ENCODE data around the gene JPH2.

DNA sequence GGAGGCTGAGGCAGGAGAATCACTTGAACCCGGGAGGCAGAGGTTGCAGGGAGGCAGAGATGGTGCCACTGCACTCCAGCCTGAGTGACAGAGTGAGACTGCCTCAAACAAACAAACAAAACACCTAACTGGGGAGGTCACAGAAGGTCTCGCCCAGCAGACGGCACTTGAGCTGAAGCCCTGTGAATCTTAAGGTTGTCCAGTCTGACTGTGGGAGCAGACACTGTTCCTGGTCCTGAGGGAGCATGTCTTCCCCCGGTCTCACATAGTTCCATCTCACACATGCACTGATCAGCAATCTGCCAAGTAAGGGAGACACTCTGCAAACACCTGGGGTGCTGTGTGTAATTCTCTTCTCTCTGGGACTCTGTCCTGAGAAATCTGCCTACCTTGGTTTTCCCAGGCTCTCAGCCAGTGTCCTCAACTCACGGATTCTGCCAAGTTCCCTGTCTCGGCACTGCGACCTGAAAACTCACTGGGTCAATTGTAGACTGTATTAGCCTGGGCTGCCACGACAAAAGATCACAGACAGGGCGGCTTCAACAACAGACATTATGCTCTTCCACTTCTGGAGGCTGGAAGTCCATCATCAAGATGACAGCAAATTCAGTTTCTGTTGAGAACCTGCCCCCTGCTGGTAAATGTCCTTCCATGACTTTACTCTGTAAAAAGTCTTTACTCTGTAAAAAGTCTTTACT, 94.3 kb downstream of the JPH2 start:
- TF ChIP-seq YY1 (IDR thresholded peaks at IDR 0.05; ENCODE audit: insufficient read depth, insufficient read length), result no peak
- no peak for TF ChIP-seq SUZ12 (IDR thresholded peaks at IDR 0.05; ENCODE audit: extremely low read depth, insufficient read depth, insufficient read length)

Measured in NT2/D1 (cell line).